ENCODE measurements around the gene MAST1.
"Not testable (repeated sequence)": the region's sequence is repeated elsewhere in the genome, so short reads cannot be mapped to it uniquely, and the experiment has no call there.

The MAST1 gene

GRCh38 chr19:12796146-12797071, 41.9 kb upstream of the MAST1 start:
- Histone ChIP-seq H2BK5ac (ENCODE audit: low read depth, low read length, poor library complexity) (no peak overlapping the region), H2BK12ac (ENCODE audit: low read length) (no peak overlapping the region), H4K8ac (ENCODE audit: low read depth, low read length) (no peak overlapping the region), H2AFZ (ENCODE audit: insufficient read depth, low read length, poor library complexity) (no peak overlapping the region), H3K4me2 (ENCODE audit: low read length) (no peak overlapping the region), H2BK120ac (ENCODE audit: insufficient read depth, low read length, poor library complexity) (no peak overlapping the region), H3K23ac (ENCODE audit: low read length) (no peak overlapping the region), H2AK5ac (ENCODE audit: low read length) (no peak overlapping the region), H3K14ac (ENCODE audit: low read length) (no peak overlapping the region), H3K4me3 (ENCODE audit: low read depth, low read length) (no peak overlapping the region), H3K36me3 (ENCODE audit: control insufficient read depth in 1 of 2, insufficient read depth in 2 of 2, low read length in 2 of 2) (peaks cover 17 to 19% of the 10 kb centered on the region in 2 experiments), H4K12ac (ENCODE audit: low read depth, low read length) (no peak overlapping the region), H3K79me1 (ENCODE audit: low read length) (peaks cover 25% of the 10 kb centered on the region), H3K4me1 (ENCODE audit: control insufficient read depth in 1 of 2, insufficient read depth in 2 of 2, low read length in 2 of 2) (peaks cover 3 to 6% of the 10 kb centered on the region in 2 experiments), H3K27me3 (ENCODE audit: insufficient read depth, low read length) (no peaks in the 10 kb centered on the region), H3K4ac (ENCODE audit: low read depth, low read length) (no peak overlapping the region), H3K27ac (ENCODE audit: low read depth, low read length) (no peak overlapping the region), H3K18ac (ENCODE audit: low read length) (no peak overlapping the region), H3K79me2 (ENCODE audit: control insufficient read depth, insufficient read depth, low read length, poor library complexity) (peaks cover 24% of the 10 kb centered on the region), H4K91ac (ENCODE audit: low read depth, low read length) (no peak overlapping the region), H3K9me3 (ENCODE audit: insufficient read depth, low read depth, low read length) (peaks cover 2% of the 10 kb centered on the region), H3K9ac (ENCODE audit: low read length) (no peak overlapping the region)
- WGBS (ENCODE audit: extremely low coverage, insufficient coverage, insufficient read length): no CpG with 5 or more reads among the region's 18 CpGs
- peak; percentile 72 to 95 for DNase-seq

DNA sequence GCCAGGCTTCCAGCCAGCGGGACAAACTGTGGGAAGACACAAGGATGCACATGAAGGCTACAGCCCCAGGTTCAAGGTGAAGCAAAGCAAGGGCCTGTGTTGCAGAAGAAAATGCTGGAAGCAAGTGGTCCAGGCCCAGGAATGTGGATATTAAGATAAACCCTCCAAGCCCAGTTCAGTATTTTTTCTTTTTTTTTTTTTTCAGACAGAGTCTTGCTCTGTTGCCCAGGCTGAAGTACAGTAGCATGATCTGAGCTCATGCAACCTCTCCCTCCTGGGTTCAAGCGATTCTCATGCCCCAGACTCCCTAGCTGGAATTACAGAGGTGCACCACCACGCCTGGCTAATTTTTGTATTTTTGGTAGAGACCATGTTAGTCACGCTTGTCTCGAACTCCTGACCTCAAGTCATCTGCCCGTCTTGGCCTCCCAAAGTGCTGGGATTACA, 41.2 kb upstream of the MAST1 start:
- no peak overlapping the region for H2BK5ac ChIP-seq (ENCODE audit: low read depth, low read length, poor library complexity)
- no peak overlapping the region for H2BK120ac ChIP-seq (ENCODE audit: insufficient read depth, low read length, poor library complexity)
- H3K4me1 ChIP-seq (ENCODE audit: control insufficient read depth in 1 of 2, insufficient read depth in 2 of 2, low read length in 2 of 2): peaks cover 6 to 10% of the 10 kb centered on the region in 2 experiments
- H2AK5ac ChIP-seq (ENCODE audit: low read length): no peak overlapping the region
- peaks cover 17 to 19% of the 10 kb centered on the region in 2 experiments for H3K36me3 ChIP-seq (ENCODE audit: control insufficient read depth in 1 of 2, insufficient read depth in 2 of 2, low read length in 2 of 2)
- H4K12ac ChIP-seq (ENCODE audit: low read depth, low read length): no peak overlapping the region
- H3K79me2 ChIP-seq (ENCODE audit: control insufficient read depth, insufficient read depth, low read length, poor library complexity): peaks cover 18% of the 10 kb centered on the region
- no peak overlapping the region for H3K23ac ChIP-seq (ENCODE audit: low read length)
- H3K4me2 ChIP-seq (ENCODE audit: low read length): no peak overlapping the region
- no peak overlapping the region for H2BK12ac ChIP-seq (ENCODE audit: low read length)
- H3K27me3 ChIP-seq (ENCODE audit: insufficient read depth, low read length): no peaks in the 10 kb centered on the region
- no peak overlapping the region for H2AFZ ChIP-seq (ENCODE audit: insufficient read depth, low read length, poor library complexity)
- no peak overlapping the region for H3K27ac ChIP-seq (ENCODE audit: low read depth, low read length)
- WGBS (ENCODE audit: extremely low coverage, insufficient coverage, insufficient read length): no CpG with 5 or more reads among the region's 6 CpGs
- H3K4ac ChIP-seq (ENCODE audit: low read depth, low read length): no peak overlapping the region
- H3K4me3 ChIP-seq (ENCODE audit: low read depth, low read length): no peak overlapping the region
- peaks cover 2% of the 10 kb centered on the region for H3K9me3 ChIP-seq (ENCODE audit: insufficient read depth, low read depth, low read length)
- DNase-seq: no peak
- H3K14ac ChIP-seq (ENCODE audit: low read length): no peak overlapping the region
- H4K91ac ChIP-seq (ENCODE audit: low read depth, low read length): no peak overlapping the region
- no peak overlapping the region for H3K18ac ChIP-seq (ENCODE audit: low read length)
- no peak overlapping the region for H4K8ac ChIP-seq (ENCODE audit: low read depth, low read length)
- no peak overlapping the region for H3K9ac ChIP-seq (ENCODE audit: low read length)
- H3K79me1 ChIP-seq (ENCODE audit: low read length): peaks cover 20% of the 10 kb centered on the region

DNA sequence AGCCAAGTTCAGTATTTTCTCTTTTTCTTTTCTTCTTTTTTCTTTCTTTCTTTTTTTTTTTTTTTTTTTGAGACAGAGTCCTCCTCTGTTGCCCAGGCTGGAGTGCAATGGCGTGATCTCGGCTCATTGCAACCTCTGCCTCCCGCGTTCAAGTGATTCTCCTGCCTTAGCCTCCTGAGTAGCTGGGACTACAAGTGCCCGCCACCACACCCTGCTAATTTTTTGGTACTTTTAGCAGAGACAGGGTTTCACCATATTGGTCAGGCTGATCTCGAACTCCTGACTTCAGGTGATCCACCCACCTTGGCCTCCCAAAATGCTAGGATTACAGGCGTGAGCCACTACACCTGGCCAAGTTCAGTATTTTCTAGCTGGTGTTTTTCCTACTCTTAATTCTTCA, 40.7 kb upstream of the MAST1 start:
- not testable (repeated sequence) for H3K23ac ChIP-seq (ENCODE audit: low read length); H3K9ac ChIP-seq (ENCODE audit: low read length); H3K14ac ChIP-seq (ENCODE audit: low read length); H3K4me2 ChIP-seq (ENCODE audit: low read length); H3K9me3 ChIP-seq (ENCODE audit: insufficient read depth, low read depth, low read length); H2AFZ ChIP-seq (ENCODE audit: insufficient read depth, low read length, poor library complexity); H4K8ac ChIP-seq (ENCODE audit: low read depth, low read length); H2AK5ac ChIP-seq (ENCODE audit: low read length); H3K4me3 ChIP-seq (ENCODE audit: low read depth, low read length); H3K27ac ChIP-seq (ENCODE audit: low read depth, low read length); H4K12ac ChIP-seq (ENCODE audit: low read depth, low read length); H3K18ac ChIP-seq (ENCODE audit: low read length); H3K4ac ChIP-seq (ENCODE audit: low read depth, low read length); H2BK12ac ChIP-seq (ENCODE audit: low read length); H4K91ac ChIP-seq (ENCODE audit: low read depth, low read length); H2BK5ac ChIP-seq (ENCODE audit: low read depth, low read length, poor library complexity); H2BK120ac ChIP-seq (ENCODE audit: insufficient read depth, low read length, poor library complexity); H3K27me3 ChIP-seq (ENCODE audit: insufficient read depth, low read length); DNase-seq
- Histone ChIP-seq H3K79me1 (ENCODE audit: low read length) (peaks cover 15% of the 10 kb centered on the region), H3K4me1 (ENCODE audit: control insufficient read depth in 1 of 2, insufficient read depth in 2 of 2, low read length in 2 of 2) (peaks cover 7 to 13% of the 10 kb centered on the region in 2 experiments), H3K36me3 (ENCODE audit: control insufficient read depth in 1 of 2, insufficient read depth in 2 of 2, low read length in 2 of 2) (peaks cover 17% of the 10 kb centered on the region in 2 experiments), H3K79me2 (ENCODE audit: control insufficient read depth, insufficient read depth, low read length, poor library complexity) (peaks cover 14% of the 10 kb centered on the region)
- no CpG with 5 or more reads among the region's 7 CpGs for WGBS (ENCODE audit: extremely low coverage, insufficient coverage, insufficient read length)

DNA sequence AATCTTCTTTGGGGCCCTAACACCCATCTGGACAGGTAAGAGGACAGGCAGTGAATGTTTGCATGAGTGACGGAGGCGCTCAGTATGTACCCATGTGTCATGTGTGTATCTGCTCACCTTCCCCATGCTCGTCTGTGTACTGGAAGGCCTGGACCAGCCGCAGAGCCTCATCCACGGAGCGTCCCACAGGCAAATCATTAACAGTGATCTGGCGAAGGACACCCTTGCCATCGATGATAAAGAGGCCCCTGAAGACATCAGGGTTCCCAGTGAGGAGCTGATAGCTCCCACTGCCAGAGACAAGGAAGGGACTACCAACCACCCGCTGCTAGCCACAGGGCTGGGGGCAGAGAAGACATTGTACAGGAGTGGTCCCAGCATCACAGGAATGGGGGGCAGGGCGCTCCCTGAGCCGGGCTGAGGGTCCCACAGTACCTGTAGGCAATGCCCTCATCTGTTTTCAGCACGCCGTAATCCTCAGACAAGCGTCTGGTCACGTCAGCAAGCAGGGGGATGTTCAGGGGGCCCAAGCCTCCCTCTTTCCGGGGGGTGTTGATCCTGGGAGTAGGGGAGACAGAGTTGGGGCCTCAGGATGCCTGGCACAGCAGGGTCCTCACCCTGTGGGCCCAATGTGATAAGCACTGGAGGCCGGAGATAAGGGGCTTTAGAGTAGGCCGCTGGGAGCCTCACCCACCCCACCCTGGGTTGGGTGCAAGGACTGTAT, 38.4 kb upstream of the MAST1 start:
- Histone ChIP-seq H3K4me2 (ENCODE audit: low read length) (peak overlapping the region; percentile 92), H3K79me2 (ENCODE audit: control insufficient read depth, insufficient read depth, low read length, poor library complexity) (peaks cover 6% of the 10 kb centered on the region), H3K9me3 (ENCODE audit: insufficient read depth, low read depth, low read length) (no peaks in the 10 kb centered on the region), H2AK5ac (ENCODE audit: low read length) (no peak overlapping the region), H3K4me1 (ENCODE audit: control insufficient read depth in 1 of 2, insufficient read depth in 2 of 2, low read length in 2 of 2) (peaks cover 4 to 9% of the 10 kb centered on the region in 2 experiments), H2AFZ (ENCODE audit: insufficient read depth, low read length, poor library complexity) (no peak overlapping the region), H3K9ac (ENCODE audit: low read length) (no peak overlapping the region), H2BK12ac (ENCODE audit: low read length) (no peak overlapping the region), H3K14ac (ENCODE audit: low read length) (no peak overlapping the region), H3K23ac (ENCODE audit: low read length) (no peak overlapping the region), H3K18ac (ENCODE audit: low read length) (no peak overlapping the region), H3K4me3 (ENCODE audit: low read depth, low read length) (no peak overlapping the region), H2BK120ac (ENCODE audit: insufficient read depth, low read length, poor library complexity) (no peak overlapping the region), H3K27me3 (ENCODE audit: insufficient read depth, low read length) (no peaks in the 10 kb centered on the region), H4K8ac (ENCODE audit: low read depth, low read length) (no peak overlapping the region), H3K4ac (ENCODE audit: low read depth, low read length) (no peak overlapping the region), H4K12ac (ENCODE audit: low read depth, low read length) (no peak overlapping the region), H3K36me3 (ENCODE audit: control insufficient read depth in 1 of 2, insufficient read depth in 2 of 2, low read length in 2 of 2) (peaks cover 17% of the 10 kb centered on the region in 2 experiments), H3K27ac (ENCODE audit: low read depth, low read length) (no peak overlapping the region), H3K79me1 (ENCODE audit: low read length) (peaks cover 6% of the 10 kb centered on the region), H4K91ac (ENCODE audit: low read depth, low read length) (no peak overlapping the region), H2BK5ac (ENCODE audit: low read depth, low read length, poor library complexity) (no peak overlapping the region)
- WGBS (ENCODE audit: extremely low coverage, insufficient coverage, insufficient read length): no CpG with 5 or more reads among the region's 18 CpGs
- DNase-seq: no peak
